ENCODE results near the gene SLC12A2.

- TF ChIP-seq L3MBTL2 (conservative IDR thresholded peaks at IDR 0.05) (no peak), FOXM1 (IDR thresholded peaks at IDR 0.05; ENCODE audit: borderline replicate concordance) (no peak), SP1 (IDR thresholded peaks at IDR 0.05) (no peak), ZNF384 (IDR thresholded peaks at IDR 0.05) (no peak), FOXA1 (IDR thresholded peaks at IDR 0.05) (no peak), SUZ12 (IDR thresholded peaks at IDR 0.05) (no peak)
These were observed 73.0 kb downstream of the SLC12A2 start for GRCh38 chr5:128156521-128156920.
